Esophagus muscularis mucosa (tissue), 4 donors: ENCODE results near the gene ZNF655.

Experiments used
- EP300 ChIP-seq: sonication (generic); formaldehyde crosslinking; IDR thresholded peaks from one replicate; pipeline ENCODE4 v1.6.1; 2017; ENCODE audit warnings: antibody characterized with exemption
- POLR2A ChIP-seq: fragments of 450-650 bp; IDR thresholded peaks from one replicate; pipeline ENCODE4 v1.6.1; 2017; ENCODE audit warnings: antibody characterized with exemption, moderate library complexity, mild to moderate bottlenecking, low read depth
- POLR2AphosphoS5 ChIP-seq, 2 donors: sonication (generic); formaldehyde crosslinking; IDR thresholded peaks; one replicate each; pipeline ENCODE4 v1.6.1; 2017; ENCODE audit warnings: antibody characterized with exemption in 2 of 2
- TF ChIP-seq, protein P1 (sequence below), 3 experiments: fragments of 200-600 bp in 2 of 3; fragments of 450-650 bp in 1 of 3; sonication (generic) in 2 of 3; IDR thresholded peaks; one replicate each; pipeline ENCODE4 v1.5.1; 2017 to 2019; ENCODE audit warnings: antibody characterized with exemption in 3 of 3, mild to moderate bottlenecking in 2 of 3, moderate library complexity in 1 of 3

DNA sequence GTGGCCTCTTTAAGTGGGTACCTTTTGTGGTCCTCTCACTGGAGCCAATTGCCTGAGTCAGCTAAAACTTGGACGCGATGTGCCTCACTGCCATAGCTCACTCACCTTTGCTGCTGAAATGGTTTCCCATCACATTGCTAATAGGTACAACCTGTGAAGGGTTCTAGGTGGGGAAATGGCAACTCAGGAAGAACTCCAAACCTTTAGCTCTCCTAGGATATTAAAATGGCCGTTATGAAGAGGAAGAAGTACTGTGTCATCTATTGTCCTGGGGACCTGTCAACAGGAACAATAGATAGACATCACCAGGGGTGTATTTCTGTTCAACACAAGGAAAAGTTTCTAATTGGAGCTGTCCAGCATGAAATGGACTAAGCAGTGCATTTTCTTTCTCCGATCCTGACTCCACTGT is 1.2 kb upstream of the ZNF655 start:
- TF ChIP-seq, protein P1, sequence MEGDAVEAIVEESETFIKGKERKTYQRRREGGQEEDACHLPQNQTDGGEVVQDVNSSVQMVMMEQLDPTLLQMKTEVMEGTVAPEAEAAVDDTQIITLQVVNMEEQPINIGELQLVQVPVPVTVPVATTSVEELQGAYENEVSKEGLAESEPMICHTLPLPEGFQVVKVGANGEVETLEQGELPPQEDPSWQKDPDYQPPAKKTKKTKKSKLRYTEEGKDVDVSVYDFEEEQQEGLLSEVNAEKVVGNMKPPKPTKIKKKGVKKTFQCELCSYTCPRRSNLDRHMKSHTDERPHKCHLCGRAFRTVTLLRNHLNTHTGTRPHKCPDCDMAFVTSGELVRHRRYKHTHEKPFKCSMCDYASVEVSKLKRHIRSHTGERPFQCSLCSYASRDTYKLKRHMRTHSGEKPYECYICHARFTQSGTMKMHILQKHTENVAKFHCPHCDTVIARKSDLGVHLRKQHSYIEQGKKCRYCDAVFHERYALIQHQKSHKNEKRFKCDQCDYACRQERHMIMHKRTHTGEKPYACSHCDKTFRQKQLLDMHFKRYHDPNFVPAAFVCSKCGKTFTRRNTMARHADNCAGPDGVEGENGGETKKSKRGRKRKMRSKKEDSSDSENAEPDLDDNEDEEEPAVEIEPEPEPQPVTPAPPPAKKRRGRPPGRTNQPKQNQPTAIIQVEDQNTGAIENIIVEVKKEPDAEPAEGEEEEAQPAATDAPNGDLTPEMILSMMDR (IDR thresholded peaks at IDR 0.05) = no peak
- TF ChIP-seq POLR2A (no peak), POLR2AphosphoS5 (IDR thresholded peaks at IDR 0.05) (no peak), EP300 (no peak)
